Activated naive CD4-positive, alpha-beta T cell treated with anti-CD3 and anti-CD28 coated beads, Interleukin-2, amount 50 U/mL, for 72 hours (primary cell): ENCODE measurements around the gene GJA10. TPM values are rescaled to one million over a fixed set of nuclear protein-coding genes. Genes with fewer than 3 reads are reported as not detected.
"Not testable (repeated sequence)": the region's sequence is repeated elsewhere in the genome, so short reads cannot be mapped to it uniquely, and the experiment has no call there.

ENCODE experiments used
- ATAC-seq, 2 donors: fragments of 150-1000 bp; cut with Tn5 transposase; 2 replicates each; pipeline ENCODE4 v1.10.0; 2021; ENCODE audit warnings: mild to moderate bottlenecking in 2 of 2, moderate library complexity in 2 of 2
- DNase-seq, 2 donors: peaks; one replicate each; pipeline ENCODE4 v3.0.0; 2021 to 2022; ENCODE audit warnings: low spot score in 2 of 2
- H3K27ac Mint-ChIP-seq, 2 donors: one replicate each; pipeline ENCODE4 v1.8.0; 2022; ENCODE audit warnings: mild to moderate bottlenecking in 2 of 2, mixed read lengths in 2 of 2
- H3K36me3 Mint-ChIP-seq, 2 donors: one replicate each; pipeline ENCODE4 v1.8.0; 2022; ENCODE audit warnings: mixed read lengths in 2 of 2
- H3K9me3 Mint-ChIP-seq, 2 donors: one replicate each; pipeline ENCODE4 v1.8.0; 2022; ENCODE audit warnings: mixed read lengths in 2 of 2
- total RNA-seq, 2 donors: library from RNA; stranded (reverse); gene quantifications; one replicate each; pipeline ENCODE4 v1.2.3, GENCODE V29; 2022

Gene GJA10
- total RNA-seq = not detected

DNA sequence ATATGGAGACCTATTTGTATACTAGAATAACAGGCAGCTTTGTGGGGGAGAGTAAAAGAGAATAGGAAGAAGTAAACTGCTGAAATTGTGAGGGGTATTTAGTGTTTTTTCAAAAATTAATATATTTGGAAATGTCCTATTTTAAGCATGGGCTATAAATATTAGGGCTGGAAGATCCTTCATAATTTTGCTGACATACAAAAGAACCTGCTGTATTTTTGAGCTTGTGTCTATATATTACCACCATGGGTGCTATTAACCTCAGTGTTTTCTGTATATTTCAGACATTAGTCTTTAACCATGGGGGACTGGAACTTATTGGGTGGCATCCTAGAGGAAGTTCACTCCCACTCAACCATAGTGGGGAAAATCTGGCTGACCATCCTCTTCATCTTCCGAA lies at the start of gene GJA10:
Gene GJA10, plus strand, starts transcription at position 301 of the 400 bp plus-strand sequence. Its CDS starts 0 bp downstream, at position 301.
- Mint-ChIP-seq H3K27ac (no peak within 1 kb of the TSS), H3K9me3 (no peaks in the 10 kb centered on the region), H3K36me3 (peaks cover 0 to 4% of the 10 kb centered on the region in 2 donors)
- ATAC-seq = no peak
- DNase-seq = no peak

DNA sequence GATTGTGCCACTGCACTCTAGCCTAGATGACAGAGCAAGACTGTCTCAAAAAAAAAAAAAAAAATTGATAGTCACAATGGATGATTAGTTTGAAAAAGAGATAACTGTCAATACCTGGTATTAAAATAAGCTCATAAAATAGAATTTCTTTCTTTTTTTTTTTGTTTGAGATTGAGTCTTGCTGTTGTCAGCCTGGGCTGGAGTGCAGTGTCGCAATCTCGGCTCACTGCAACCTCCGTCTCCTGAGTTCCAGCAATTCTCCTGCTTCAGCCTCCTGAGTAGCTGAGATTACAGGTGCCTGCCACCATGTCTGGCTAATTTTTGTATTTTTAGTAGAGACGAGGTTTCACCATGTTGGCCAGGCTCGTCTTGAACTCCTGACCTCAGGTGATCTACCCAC lies 46.8 kb upstream of the GJA10 start:
- ATAC-seq, H3K36me3 Mint-ChIP-seq, H3K9me3 Mint-ChIP-seq, DNase-seq: not testable (repeated sequence)
- peak overlapping the region in 1 of 2 donors; percentile 9 for H3K27ac Mint-ChIP-seq

DNA sequence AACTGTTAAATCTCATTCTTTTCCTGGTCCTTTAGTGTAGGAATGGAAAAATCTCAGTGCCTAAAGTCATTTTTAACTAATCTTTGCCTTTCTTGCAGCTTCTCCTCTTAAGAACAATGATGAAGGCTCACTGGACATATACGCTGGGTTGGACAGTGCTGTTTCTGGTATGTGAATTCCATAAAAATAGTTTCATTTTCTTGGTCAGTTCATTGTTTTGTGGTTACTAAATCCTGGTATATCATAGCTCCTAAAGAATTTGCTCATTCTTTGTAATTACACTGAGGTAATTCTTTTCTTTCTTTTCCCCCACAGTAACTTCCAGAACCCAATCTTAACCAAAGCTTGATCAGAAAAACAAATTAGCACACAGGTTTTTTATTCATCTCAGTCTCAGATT lies 41.2 kb upstream of the GJA10 start:
- Mint-ChIP-seq H3K27ac (peak overlapping the region in 1 of 2 donors; percentile 5), H3K36me3 (peaks cover 12 to 33% of the 10 kb centered on the region in 2 donors), H3K9me3 (no peaks in the 10 kb centered on the region)
- DNase-seq = no peak
- ATAC-seq = no peak

DNA sequence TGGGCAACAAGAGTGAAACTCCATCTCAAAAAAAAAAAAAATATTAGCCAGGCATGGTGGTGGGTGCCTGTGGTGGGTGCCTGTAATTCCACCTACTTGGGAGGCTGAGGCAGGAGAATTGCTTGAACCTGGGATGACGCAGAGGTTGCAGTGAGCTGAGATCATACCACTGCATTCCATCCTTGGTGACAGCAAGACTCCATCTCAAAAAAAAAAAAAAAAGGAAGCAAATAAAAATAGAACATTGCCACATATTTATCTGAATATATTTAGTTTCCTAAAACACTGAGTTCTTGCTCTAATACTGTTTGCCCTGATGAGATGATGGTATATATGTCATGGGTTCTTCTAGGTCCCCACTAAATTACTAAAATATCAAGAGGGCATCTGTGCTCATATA lies 36.2 kb upstream of the GJA10 start:
- Mint-ChIP-seq H3K9me3 (peaks cover 10 to 11% of the 10 kb centered on the region in 2 donors), H3K36me3 (peaks cover 34 to 57% of the 10 kb centered on the region in 2 donors), H3K27ac (no peak overlapping the region)
- ATAC-seq (no peak), DNase-seq (no peak)

DNA sequence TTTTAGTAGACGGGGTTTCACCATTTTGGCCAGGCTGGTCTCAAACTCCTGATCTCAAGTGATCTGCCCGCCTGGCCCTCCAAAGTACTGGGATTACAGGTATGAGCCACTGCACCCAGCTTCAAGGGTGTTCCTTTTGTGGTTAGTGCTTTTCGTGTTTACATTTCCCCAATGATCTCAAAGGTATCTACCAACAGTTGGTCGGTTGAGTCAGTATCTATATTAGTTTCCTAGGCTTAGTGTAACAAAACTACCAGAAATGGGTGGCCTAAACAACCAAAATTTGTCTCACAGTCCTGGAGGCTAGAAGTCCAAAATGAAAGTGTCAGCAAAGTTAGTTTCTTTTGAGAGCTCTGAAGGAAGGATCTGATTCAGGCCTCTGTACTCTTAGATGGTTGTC lies 34.5 kb upstream of the GJA10 start:
- ATAC-seq (peak; percentile 51 to 97), DNase-seq (peak in 1 of 2 donors; percentile 6)
- Mint-ChIP-seq H3K27ac (peak overlapping the region in 1 of 2 donors; percentile 76), H3K36me3 (peaks cover 35 to 64% of the 10 kb centered on the region in 2 donors), H3K9me3 (peaks cover 10 to 11% of the 10 kb centered on the region in 2 donors)

DNA sequence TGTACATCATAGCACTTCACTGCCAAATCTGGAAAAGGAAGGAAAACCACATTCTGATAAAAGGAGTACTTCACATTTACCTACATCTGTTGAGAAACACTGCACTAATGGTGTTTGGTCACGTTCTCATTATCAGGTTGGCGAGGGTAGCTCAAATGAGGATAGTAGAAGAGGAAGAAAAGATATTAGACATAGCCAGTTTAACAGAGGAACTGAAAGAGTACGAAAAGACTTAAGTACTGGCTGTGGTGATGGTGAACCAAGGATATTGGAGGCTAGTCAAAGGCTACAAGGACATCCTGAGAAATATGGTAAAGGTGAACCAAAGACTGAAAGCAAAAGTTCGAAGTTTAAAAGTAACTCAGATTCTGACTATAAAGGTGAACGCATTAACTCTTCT lies 32.0 kb upstream of the GJA10 start:
- ATAC-seq = no peak
- Mint-ChIP-seq H3K27ac (no peak overlapping the region), H3K36me3 (peaks cover 49 to 68% of the 10 kb centered on the region in 2 donors), H3K9me3 (peaks cover 11 to 14% of the 10 kb centered on the region in 2 donors)
- DNase-seq = no peak

DNA sequence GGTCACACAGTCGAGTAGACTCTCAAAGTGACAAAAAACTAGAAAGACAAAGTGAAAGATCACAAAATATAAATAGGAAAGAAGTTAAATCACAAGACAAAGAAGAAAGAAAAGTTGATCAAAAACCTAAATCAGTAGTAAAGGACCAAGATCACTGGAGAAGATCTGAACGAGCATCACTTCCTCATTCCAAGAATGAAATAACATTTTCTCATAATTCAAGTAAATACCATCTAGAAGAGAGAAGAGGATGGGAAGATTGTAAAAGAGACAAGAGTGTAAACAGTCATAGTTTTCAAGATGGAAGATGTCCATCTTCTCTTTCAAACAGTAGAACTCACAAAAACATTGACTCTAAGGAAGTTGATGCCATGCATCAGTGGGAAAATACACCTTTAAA lies 31.6 kb upstream of the GJA10 start:
- Mint-ChIP-seq H3K27ac (peak overlapping the region in 1 of 2 donors; percentile 88), H3K36me3 (peaks cover 53 to 72% of the 10 kb centered on the region in 2 donors), H3K9me3 (peaks cover 11 to 14% of the 10 kb centered on the region in 2 donors)
- ATAC-seq (no peak), DNase-seq (no peak)

DNA sequence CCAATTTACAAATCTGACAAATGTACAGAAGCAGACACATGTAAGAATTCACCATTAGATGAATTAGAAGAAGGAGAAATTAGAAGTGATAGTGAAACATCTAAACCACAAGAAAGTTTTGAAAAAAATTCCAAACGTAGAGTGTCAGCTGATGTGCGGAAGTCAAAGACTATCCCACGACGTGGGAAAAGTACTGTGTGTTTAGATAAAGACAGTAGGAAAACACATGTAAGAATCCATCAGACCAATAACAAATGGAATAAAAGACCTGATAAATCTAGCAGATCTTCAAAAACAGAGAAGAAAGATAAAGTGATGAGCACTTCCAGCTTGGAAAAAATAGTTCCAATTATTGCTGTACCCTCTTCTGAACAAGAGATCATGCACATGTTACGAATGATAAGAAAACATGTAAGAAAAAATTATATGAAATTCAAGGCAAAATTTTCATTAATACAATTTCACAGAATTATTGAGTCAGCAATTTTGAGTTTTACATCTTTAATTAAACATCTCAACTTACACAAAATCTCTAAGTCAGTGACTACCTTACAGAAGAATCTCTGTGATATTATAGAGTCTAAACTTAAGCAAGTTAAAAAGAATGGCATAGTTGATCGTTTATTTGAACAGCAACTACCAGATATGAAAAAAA lies 28.1 kb upstream of the GJA10 start:
- no peak for ATAC-seq
- DNase-seq = no peak
- Mint-ChIP-seq H3K36me3 (peaks cover 52 to 70% of the 10 kb centered on the region in 2 donors), H3K9me3 (peaks cover 11 to 14% of the 10 kb centered on the region in 2 donors), H3K27ac (no peak overlapping the region)

DNA sequence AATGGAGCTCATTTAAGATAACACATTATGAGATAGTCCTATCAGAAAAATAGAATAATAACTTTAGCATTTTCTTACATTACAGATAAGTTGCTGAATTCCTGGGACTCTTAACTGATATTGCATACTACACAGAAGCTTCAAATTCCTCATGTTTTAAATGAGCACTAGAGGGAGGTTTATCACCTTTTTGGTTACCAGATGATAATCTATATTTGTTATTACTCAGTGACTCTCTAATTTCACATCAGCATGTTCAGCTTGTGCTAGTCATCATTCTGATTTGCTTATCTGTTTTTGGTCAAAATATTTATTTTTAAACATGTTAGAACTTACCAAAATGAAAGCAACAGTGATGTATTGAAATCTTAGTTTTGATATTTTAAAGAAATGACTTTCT lies 20.5 kb upstream of the GJA10 start:
- DNase-seq (no peak), ATAC-seq (no peak)
- no peaks in the 10 kb centered on the region for H3K9me3 Mint-ChIP-seq
- no peak overlapping the region for H3K27ac Mint-ChIP-seq
- H3K36me3 Mint-ChIP-seq = peaks cover 1 to 3% of the 10 kb centered on the region in 2 donors

DNA sequence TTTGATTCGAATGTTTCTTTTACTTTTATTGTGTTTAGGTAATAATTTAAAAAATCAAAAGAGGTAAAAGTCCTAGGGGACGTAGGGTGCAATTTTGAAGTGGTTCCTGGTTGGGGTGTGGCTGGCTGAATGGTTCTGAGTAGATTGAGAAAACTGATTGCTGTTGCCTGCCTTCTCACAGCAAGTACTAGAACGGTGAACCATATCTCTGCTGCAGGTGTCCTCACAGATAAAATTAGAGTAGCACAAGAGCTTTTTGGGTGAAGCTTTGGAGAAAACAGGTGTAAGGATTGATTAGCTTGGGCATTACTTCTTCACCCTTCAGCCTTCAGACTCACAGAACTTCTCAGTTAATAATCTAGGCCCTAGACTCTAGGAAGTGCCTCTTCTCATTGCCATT lies 19.8 kb upstream of the GJA10 start:
- Mint-ChIP-seq H3K9me3 (no peaks in the 10 kb centered on the region), H3K36me3 (no peaks in the 10 kb centered on the region), H3K27ac (peak overlapping the region in 1 of 2 donors; percentile 6)
- DNase-seq (no peak), ATAC-seq (no peak)

DNA sequence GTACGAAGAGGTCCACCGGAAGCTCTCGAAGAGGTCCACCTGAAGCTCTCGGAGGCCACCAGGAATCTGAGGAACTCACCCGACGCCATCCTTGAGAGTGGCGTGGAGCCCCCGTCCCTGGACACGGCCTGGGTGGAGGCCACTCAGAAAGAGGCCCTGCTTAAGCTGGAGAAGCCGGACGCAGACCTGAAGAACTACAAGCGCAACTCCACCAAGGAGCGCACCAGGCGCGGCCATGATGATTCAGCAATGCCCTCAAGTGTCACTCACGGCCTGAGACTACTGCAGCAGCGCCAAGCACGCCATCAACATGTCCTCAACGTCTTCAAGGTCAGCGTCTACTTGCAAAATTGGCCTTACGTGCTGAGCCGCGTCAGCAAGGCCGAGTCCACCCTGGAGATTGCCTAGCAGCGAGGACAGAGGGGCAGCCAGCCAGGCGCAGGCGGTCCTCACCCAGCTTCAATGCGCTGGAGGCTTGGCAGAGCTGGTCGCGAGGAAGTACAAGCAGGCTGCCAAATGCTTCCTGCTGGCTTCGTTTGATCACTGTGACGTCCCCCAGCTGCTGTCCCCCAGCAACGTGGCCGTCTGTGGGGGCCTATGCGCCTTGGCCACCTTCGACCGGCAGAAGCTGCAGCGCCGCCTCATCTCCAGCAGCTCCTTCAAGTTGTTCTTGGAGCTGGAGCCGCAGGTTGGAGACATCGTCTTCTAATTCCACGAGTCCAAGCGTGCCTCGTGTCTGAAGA lies 7.7 kb upstream of the GJA10 start:
- H3K36me3 Mint-ChIP-seq = no peaks in the 10 kb centered on the region
- ATAC-seq (no peak), DNase-seq (no peak)
- H3K9me3 Mint-ChIP-seq = no peaks in the 10 kb centered on the region
- no peak overlapping the region for H3K27ac Mint-ChIP-seq

DNA sequence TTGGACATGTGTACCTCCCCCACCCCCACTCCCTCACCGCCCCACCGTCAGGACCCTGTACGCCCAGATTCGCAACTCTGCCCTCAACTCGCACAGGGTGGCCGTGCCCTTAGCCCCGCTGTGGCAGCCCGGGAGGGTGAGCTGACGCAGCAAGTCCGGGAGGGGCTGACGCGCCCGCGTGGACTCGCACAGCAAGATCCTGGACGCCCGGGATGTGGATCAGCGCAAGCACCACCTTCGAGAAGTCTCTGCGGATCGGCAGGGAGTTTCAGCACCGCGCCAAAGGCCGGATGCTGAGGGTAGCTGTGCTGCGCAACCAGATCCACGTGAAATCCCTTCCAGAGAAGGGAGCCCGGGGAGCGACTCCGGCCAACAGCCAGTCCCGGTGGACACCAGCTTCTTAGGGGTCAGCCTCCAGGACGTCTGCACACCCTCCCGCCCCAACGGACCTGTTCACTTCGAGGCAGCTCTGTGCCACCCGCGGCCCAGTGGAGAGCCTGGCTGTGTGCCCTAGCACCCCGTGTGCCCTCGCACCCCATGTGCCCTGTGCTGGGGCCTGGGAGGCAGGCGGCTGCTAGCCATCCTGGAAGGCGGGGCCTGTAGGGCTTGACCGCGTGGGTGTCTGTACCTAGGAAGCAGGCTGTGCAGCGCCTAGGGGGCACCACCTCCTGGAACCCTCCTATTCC lies 6.7 kb upstream of the GJA10 start:
- no peaks in the 10 kb centered on the region for H3K36me3 Mint-ChIP-seq
- ATAC-seq (peak; percentile 29 to 47), DNase-seq (no peak)
- no peak overlapping the region for H3K27ac Mint-ChIP-seq
- no peaks in the 10 kb centered on the region for H3K9me3 Mint-ChIP-seq

DNA sequence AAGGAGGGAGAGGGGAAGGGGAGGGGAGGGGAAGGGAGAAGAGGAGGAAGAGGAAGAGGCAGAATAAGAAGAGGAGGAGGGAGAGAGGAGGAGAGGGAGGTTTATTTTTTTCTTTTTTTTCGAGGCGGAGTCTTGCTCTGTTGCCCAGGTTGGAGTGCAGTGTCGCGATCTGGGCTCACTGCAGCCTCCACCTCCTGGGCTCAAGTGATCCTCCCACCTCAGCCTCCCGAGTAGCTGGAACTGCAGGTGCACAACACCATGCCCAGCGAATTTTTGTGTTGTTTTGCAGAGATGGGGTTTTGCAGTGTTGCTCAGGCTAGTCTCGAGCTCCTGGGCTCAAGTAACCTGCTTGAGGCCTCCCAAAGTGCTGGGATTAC lies 6.1 kb upstream of the GJA10 start:
- H3K36me3 Mint-ChIP-seq = no peaks in the 10 kb centered on the region
- no peak for DNase-seq
- no peaks in the 10 kb centered on the region for H3K9me3 Mint-ChIP-seq
- ATAC-seq = no peak
- no peak overlapping the region for H3K27ac Mint-ChIP-seq

DNA sequence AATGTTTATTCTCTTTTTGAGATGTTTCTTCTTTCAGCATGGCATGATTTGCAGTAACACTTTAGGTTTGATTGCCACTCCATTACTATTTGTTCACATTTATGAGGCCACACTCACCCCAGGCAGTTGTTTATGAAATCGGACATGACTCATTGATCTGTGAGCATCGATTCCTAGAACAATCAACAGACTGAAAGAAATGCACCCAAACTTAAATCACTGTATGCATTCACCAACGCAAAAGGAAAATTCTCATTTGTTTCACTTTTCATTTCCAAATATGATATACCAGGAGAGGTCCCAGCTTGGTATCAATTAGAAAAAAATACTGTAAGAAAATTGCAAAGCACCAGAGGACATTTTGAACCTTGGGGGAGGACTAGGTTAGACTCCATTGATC lies 5.4 kb upstream of the GJA10 start:
- DNase-seq = no peak
- H3K9me3 Mint-ChIP-seq = no peaks in the 10 kb centered on the region
- peaks cover 0 to 2% of the 10 kb centered on the region in 2 donors for H3K36me3 Mint-ChIP-seq
- peak in 1 of 2 donors; percentile 66 for ATAC-seq
- H3K27ac Mint-ChIP-seq = no peak overlapping the region

DNA sequence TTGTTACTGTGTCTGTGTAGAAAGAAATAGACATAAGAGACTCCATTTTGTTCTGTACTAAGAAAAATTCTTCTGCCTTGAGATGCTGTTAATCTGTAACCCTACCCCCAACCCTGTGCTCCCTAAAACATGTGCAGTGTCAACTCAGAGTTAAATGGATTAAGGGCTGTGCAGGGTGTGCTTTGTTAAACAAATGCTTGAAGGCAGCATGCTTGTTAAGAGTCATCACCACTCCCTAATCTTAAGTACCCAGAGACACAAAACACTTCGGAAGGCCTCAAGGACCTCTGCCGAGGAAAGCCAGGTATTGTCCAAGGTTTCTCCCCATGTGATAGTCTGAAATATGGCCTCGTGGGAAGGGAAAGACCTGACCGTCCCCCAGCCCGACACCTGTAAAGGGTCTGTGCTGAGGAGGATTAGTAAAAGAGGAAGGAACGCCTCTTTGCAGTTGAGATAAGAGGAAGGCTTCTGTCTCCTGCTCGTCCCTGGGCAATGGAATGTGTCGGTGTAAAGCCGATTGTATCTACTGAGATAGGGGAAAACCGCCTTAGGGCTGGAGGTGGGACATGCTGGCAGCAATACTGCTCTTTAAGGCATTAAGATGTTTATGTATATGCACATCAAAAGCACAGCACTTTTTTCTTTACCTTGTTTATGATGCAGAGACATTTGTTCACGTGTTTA lies 3.3 kb upstream of the GJA10 start:
- not testable (repeated sequence) for H3K36me3 Mint-ChIP-seq, DNase-seq, ATAC-seq, H3K9me3 Mint-ChIP-seq, H3K27ac Mint-ChIP-seq

DNA sequence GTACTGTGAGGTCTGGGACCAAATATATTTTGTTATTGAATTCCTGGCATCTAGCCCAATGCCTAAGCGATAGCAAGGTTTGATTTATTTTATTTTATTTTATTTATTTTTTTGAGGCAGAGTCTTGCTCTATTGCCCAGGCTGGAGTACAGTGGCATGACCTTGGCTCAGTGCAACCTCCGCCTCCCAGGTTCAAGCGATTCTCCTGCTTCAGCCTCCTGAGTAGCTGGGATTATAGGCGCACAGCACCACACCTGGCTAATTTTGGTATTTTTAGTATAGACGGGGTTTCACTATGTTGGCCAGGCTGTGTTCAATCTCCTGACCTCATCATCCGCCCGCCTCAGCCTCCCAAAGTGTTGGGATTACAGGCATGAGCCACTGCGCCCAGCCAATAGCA lies 1.7 kb upstream of the GJA10 start:
- not testable (repeated sequence) for ATAC-seq, DNase-seq, H3K36me3 Mint-ChIP-seq, H3K27ac Mint-ChIP-seq, H3K9me3 Mint-ChIP-seq
